ENCODE measurements around the gene POU5F1. TPM values are rescaled to one million over a fixed set of nuclear protein-coding genes. Genes with fewer than 3 reads are reported as not detected.
A peak's percentile ranks its signal among the peaks of the same experiment; 100 is the strongest.

POU5F1 gene
- total and polyA plus RNA-seq, 9 of the 15 experiments (the other 6 are each of a cell fraction or from before 2014, with no cell fraction given) = 0.06 to 2.0 (median 0.10) TPM; not detected in 6

DNA sequence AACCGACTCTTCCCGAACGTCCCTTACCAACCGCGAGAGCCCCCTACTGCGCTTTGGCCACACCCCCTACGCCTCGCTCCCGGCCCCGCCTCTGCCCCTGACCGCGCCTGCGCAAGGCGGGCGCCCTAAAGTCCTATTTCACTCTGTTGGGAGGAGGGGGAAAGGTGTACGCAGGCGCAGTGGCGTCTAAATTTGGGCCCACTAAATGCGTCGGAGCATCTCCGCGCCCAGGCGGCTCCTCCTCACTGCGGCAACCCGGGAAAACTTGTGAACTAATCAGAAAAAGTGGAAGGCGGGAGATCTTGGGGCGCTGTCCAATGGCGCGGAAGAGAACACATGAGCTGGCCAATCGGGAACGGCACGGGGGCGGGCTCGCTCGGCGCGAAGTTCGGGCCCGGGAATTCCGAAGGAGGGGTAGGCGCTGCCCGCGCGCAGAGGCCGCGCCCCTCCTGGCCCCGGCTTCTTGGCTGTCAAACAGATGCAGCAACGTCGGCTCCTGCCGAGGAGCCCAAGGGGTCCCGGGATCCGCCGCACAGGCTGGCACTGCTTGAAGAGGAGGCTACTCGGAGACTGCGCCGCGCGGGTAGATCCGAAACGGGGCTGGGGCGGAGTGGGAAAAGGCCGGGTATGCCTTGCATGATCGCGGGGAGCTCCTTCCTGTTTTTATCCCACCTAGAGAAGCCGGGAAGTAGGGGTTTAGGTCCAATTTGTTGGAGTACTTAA, 12.2 kb downstream of the POU5F1 start, which contains the start of gene TCF19 (continued):
- TF ChIP-seq CHD1 (IDR thresholded peaks at IDR 0.05; ENCODE audit: low read length) = peak; percentile 59
- TF ChIP-seq ZNF263 (CRISPR knock-in tag; IDR thresholded peaks at IDR 0.05; ENCODE audit: borderline replicate concordance) = no peak
- no peak for TF ChIP-seq ZNF282 (CRISPR knock-in tag; IDR thresholded peaks at IDR 0.05)
- TF ChIP-seq HDAC3 (IDR thresholded peaks at IDR 0.05; ENCODE audit: borderline replicate concordance, partially characterized antibody) = no peak
- peak; percentile 30; the same call in 1 of the 2 replicates for TF ChIP-seq SOX6 (IDR thresholded peaks at IDR 0.05)
- TF ChIP-seq THRAP3 (IDR thresholded peaks at IDR 0.05; ENCODE audit: borderline replicate concordance) = no peak
- no peak for TF ChIP-seq SPI1 (IDR thresholded peaks at IDR 0.05; ENCODE audit: borderline replicate concordance, low read depth, low read length)
- no peak for TF ChIP-seq PRMT5 (CRISPR knock-in tag; IDR thresholded peaks at IDR 0.05)
- TF ChIP-seq HDAC1 (IDR thresholded peaks at IDR 0.05) = peak in 1 of 2 experiments; percentile 94; a peak in 2 of 4 replicates
- TF ChIP-seq SAFB (IDR thresholded peaks at IDR 0.05; ENCODE audit: borderline replicate concordance, low read depth, low read length) = no peak
- TF ChIP-seq, protein P1, sequence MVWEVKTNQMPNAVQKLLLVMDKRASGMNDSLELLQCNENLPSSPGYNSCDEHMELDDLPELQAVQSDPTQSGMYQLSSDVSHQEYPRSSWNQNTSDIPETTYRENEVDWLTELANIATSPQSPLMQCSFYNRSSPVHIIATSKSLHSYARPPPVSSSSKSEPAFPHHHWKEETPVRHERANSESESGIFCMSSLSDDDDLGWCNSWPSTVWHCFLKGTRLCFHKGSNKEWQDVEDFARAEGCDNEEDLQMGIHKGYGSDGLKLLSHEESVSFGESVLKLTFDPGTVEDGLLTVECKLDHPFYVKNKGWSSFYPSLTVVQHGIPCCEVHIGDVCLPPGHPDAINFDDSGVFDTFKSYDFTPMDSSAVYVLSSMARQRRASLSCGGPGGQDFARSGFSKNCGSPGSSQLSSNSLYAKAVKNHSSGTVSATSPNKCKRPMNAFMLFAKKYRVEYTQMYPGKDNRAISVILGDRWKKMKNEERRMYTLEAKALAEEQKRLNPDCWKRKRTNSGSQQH (CRISPR knock-in tag; IDR thresholded peaks at IDR 0.05) = no peak; the same call in 1 of the 2 replicates
- TF ChIP-seq C11orf30 (IDR thresholded peaks at IDR 0.05; ENCODE audit: low read depth) = peak; percentile 68; the same call in 1 of the 2 replicates
- no peak for TF ChIP-seq GATAD2B (IDR thresholded peaks at IDR 0.05; ENCODE audit: borderline replicate concordance)
- peak; percentile 98 for TF ChIP-seq LCOR (CRISPR knock-in tag; IDR thresholded peaks at IDR 0.05)
- TF ChIP-seq JUND (IDR thresholded peaks at IDR 0.05; ENCODE audit: borderline replicate concordance, low read depth, low read length) = peak; percentile 10; the same call in 1 of the 2 replicates
- TF ChIP-seq JUND (tag; IDR thresholded peaks at IDR 0.05; ENCODE audit: borderline replicate concordance, low read depth, low read length) = no peak; the same call in 2 of the 3 replicates
- peak; percentile 97 for TF ChIP-seq CXXC5 (CRISPR knock-in tag; IDR thresholded peaks at IDR 0.05)
- TF ChIP-seq, protein P2, sequence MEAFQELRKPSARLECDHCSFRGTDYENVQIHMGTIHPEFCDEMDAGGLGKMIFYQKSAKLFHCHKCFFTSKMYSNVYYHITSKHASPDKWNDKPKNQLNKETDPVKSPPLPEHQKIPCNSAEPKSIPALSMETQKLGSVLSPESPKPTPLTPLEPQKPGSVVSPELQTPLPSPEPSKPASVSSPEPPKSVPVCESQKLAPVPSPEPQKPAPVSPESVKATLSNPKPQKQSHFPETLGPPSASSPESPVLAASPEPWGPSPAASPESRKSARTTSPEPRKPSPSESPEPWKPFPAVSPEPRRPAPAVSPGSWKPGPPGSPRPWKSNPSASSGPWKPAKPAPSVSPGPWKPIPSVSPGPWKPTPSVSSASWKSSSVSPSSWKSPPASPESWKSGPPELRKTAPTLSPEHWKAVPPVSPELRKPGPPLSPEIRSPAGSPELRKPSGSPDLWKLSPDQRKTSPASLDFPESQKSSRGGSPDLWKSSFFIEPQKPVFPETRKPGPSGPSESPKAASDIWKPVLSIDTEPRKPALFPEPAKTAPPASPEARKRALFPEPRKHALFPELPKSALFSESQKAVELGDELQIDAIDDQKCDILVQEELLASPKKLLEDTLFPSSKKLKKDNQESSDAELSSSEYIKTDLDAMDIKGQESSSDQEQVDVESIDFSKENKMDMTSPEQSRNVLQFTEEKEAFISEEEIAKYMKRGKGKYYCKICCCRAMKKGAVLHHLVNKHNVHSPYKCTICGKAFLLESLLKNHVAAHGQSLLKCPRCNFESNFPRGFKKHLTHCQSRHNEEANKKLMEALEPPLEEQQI (IDR thresholded peaks at IDR 0.05) = no peak
- 0 out of 2 replicates have a peak, but pooled peaks have one; percentile 27 for TF ChIP-seq SMAD4 (CRISPR knock-in tag; conservative IDR thresholded peaks at IDR 0.05)
- peak; percentile 82 to 96; a peak in 3 of 4 replicates for TF ChIP-seq TEAD1 (CRISPR knock-in tag; IDR thresholded peaks at IDR 0.05)
- TF ChIP-seq, protein P3, sequence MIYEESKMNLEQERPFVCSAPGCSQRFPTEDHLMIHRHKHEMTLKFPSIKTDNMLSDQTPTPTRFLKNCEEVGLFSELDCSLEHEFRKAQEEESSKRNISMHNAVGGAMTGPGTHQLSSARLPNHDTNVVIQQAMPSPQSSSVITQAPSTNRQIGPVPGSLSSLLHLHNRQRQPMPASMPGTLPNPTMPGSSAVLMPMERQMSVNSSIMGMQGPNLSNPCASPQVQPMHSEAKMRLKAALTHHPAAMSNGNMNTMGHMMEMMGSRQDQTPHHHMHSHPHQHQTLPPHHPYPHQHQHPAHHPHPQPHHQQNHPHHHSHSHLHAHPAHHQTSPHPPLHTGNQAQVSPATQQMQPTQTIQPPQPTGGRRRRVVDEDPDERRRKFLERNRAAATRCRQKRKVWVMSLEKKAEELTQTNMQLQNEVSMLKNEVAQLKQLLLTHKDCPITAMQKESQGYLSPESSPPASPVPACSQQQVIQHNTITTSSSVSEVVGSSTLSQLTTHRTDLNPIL (CRISPR knock-in tag; IDR thresholded peaks at IDR 0.05) = no peak
- TF ChIP-seq ESRRA (IDR thresholded peaks at IDR 0.05; ENCODE audit: borderline replicate concordance, low read depth) = peak; percentile 22; the same call in 1 of the 2 replicates
- TF ChIP-seq SIN3A (IDR thresholded peaks at IDR 0.05; ENCODE audit: borderline replicate concordance in 2 of 2, control insufficient read depth in 1 of 2, low read depth in 2 of 2, low read length in 2 of 2) = peak; percentile 84 to 87; a peak in 3 of 4 replicates
- 0 out of 2 replicates have a peak, but pooled peaks have one; percentile 63 for TF ChIP-seq BCOR (IDR thresholded peaks at IDR 0.05)
